ENCODE measurements around the gene INPP5F. TPM values are rescaled to one million over a fixed set of nuclear protein-coding genes. Genes with fewer than 3 reads are reported as not detected.

Gene INPP5F, protein sequence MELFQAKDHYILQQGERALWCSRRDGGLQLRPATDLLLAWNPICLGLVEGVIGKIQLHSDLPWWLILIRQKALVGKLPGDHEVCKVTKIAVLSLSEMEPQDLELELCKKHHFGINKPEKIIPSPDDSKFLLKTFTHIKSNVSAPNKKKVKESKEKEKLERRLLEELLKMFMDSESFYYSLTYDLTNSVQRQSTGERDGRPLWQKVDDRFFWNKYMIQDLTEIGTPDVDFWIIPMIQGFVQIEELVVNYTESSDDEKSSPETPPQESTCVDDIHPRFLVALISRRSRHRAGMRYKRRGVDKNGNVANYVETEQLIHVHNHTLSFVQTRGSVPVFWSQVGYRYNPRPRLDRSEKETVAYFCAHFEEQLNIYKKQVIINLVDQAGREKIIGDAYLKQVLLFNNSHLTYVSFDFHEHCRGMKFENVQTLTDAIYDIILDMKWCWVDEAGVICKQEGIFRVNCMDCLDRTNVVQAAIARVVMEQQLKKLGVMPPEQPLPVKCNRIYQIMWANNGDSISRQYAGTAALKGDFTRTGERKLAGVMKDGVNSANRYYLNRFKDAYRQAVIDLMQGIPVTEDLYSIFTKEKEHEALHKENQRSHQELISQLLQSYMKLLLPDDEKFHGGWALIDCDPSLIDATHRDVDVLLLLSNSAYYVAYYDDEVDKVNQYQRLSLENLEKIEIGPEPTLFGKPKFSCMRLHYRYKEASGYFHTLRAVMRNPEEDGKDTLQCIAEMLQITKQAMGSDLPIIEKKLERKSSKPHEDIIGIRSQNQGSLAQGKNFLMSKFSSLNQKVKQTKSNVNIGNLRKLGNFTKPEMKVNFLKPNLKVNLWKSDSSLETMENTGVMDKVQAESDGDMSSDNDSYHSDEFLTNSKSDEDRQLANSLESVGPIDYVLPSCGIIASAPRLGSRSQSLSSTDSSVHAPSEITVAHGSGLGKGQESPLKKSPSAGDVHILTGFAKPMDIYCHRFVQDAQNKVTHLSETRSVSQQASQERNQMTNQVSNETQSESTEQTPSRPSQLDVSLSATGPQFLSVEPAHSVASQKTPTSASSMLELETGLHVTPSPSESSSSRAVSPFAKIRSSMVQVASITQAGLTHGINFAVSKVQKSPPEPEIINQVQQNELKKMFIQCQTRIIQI
- total RNA-seq (2022) (26.4 and 26.9 TPM in 2 replicates), Bru-seq, nascent RNA (percentile 76 among the genes with signal in this experiment), BruChase-seq, experiment 1, labeled RNA remaining after a 2-hour chase (percentile 80 among the genes with signal in this experiment), BruChase-seq, experiment 2, labeled RNA remaining after a 6-hour chase (percentile 72 among the genes with signal in this experiment)
- long read RNA-seq, full-length matches to known transcripts = 17 of 43 reads
- long read RNA-seq, partial matches to known transcripts = 3 of 43 reads
- long read RNA-seq, other reads (novel, unspliced or antisense) = 23 of 43 reads

DNA sequence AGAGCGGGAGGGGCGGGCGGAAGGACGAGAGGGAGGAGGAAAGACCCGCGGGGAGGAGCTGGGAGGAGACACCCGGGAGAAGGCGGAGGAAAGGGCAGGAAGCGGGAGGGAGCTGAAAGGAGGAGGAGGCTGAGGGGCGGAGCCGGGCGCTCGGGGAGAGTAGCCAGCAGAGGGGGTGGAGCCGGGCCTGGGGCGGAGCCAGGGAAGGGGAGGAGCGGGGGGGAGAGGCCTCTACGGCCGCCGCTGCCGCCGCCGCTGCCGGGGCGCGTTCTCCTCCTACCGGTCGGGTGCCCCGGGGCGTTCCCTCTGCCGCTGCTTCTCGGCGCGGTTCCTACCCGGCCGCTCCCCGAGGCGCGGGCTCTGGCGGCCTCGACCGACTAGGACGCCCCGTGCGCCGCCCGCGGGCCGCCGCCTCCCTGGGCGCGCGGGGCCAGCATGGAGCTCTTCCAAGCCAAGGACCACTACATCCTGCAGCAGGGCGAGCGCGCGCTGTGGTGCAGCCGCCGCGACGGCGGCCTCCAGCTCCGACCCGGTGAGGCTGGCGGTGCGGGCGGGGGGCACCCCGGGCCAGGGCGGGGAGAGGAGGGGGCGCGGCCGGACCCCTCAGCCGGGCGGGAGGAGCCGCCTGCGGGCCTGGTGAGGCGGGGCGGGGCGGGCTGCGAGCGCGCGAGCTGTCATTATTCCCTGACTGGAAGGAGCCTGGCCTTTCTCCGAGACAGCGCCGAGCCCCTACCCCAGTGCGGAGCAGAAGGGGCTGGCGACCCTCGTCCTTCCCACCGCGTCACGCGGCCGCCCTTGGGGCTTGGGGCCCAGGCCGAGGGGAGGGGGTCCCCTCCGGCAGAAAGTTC lies at the start of gene INPP5F:
TSS of gene INPP5F (plus strand) at position 223 of the 848 bp plus-strand sequence. CDS start at position 436, 213 bp downstream.
- Histone ChIP-seq H3K36me3 (ENCODE audit: control insufficient read depth, insufficient read depth, low read length) (no peaks in the 10 kb centered on the region), H3K27me3 (replicated peaks; ENCODE audit: control insufficient read depth, insufficient read depth, low read length) (no peaks in the 10 kb centered on the region), H3K4me3 (ENCODE audit: low read depth, low read length) (peak within 1 kb of the TSS; percentile 82), H3K9me3 (no peaks in the 10 kb centered on the region), H3K4me1 (peaks cover 40% of the 10 kb centered on the region)
- CTCF ChIA-PET = interaction anchor here (0.6 to 2.2 kb wide), 13 partner anchors 9 to 519 kb away, joined by 3 to 20 read pairs (median 5); no protein-coding TSS in a partner anchor
- DNase-seq = peak; percentile 100
- Mint-ChIP-seq H3K4me3 (ENCODE audit: unreplicated experiment) (peak within 1 kb of the TSS; percentile 91), H3K27ac (ENCODE audit: unreplicated experiment) (peak within 1 kb of the TSS; percentile 90), H3K27me3 (ENCODE audit: insufficient read depth, unreplicated experiment) (no peaks in the 10 kb centered on the region), H3K4me1 (ENCODE audit: low read depth, unreplicated experiment) (peaks cover 47% of the 10 kb centered on the region), H3K36me3 (ENCODE audit: insufficient read depth, unreplicated experiment) (peaks cover 6% of the 10 kb centered on the region), H3K9me3 (ENCODE audit: unreplicated experiment) (no peaks in the 10 kb centered on the region)
- BruUV-seq (replicated peaks) = no TSS peak
- TF ChIP-seq, protein P1, sequence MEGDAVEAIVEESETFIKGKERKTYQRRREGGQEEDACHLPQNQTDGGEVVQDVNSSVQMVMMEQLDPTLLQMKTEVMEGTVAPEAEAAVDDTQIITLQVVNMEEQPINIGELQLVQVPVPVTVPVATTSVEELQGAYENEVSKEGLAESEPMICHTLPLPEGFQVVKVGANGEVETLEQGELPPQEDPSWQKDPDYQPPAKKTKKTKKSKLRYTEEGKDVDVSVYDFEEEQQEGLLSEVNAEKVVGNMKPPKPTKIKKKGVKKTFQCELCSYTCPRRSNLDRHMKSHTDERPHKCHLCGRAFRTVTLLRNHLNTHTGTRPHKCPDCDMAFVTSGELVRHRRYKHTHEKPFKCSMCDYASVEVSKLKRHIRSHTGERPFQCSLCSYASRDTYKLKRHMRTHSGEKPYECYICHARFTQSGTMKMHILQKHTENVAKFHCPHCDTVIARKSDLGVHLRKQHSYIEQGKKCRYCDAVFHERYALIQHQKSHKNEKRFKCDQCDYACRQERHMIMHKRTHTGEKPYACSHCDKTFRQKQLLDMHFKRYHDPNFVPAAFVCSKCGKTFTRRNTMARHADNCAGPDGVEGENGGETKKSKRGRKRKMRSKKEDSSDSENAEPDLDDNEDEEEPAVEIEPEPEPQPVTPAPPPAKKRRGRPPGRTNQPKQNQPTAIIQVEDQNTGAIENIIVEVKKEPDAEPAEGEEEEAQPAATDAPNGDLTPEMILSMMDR (IDR thresholded peaks at IDR 0.05; ENCODE audit: insufficient read depth in 1 of 2, low read depth in 1 of 2, low read length in 1 of 2, severe bottlenecking in 1 of 2, unreplicated experiment in 1 of 2) = peak in 1 of 2 experiments; percentile 24
- POLR2A ChIA-PET = interaction anchor here (0.6 to 2.3 kb wide), 29 partner anchors 9 to 519 kb away, joined by 3 to 31 read pairs (median 4); partner anchors contain the start of genes BAG3, MCMBP, SEC23IP and TIAL1
- intact Hi-C loops (cut with micrococcal nuclease; ENCODE audit: unreplicated experiment) = loop anchor here (1.0 to 2.0 kb wide), 3 partner anchors 17 to 75 kb away; partner anchors contain the start of gene BAG3

DNA sequence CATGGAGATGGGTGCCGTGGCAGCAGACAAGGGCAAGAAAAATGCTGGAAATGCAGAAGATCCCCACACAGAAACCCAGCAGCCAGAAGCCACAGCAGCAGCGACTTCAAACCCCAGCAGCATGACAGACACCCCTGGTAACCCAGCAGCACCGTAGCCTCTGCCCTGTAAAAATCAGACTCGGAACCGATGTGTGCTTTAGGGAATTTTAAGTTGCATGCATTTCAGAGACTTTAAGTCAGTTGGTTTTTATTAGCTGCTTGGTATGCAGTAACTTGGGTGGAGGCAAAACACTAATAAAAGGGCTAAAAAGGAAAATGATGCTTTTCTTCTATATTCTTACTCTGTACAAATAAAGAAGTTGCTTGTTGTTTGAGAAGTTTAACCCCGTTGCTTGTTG lies 48.7 kb upstream of the INPP5F start:
- BruUV-seq (replicated peaks) = TSS peak; percentile 59
- Mint-ChIP-seq H3K27me3 (ENCODE audit: insufficient read depth, unreplicated experiment) (no peaks in the 10 kb centered on the region), H3K36me3 (ENCODE audit: insufficient read depth, unreplicated experiment) (peaks cover 36% of the 10 kb centered on the region), H3K27ac (ENCODE audit: unreplicated experiment) (no peak overlapping the region), H3K9me3 (ENCODE audit: unreplicated experiment) (no peaks in the 10 kb centered on the region), H3K4me1 (ENCODE audit: low read depth, unreplicated experiment) (no peaks in the 10 kb centered on the region), H3K4me3 (ENCODE audit: unreplicated experiment) (no peak overlapping the region)
- no peaks in the 10 kb centered on the region for H3K4me1 ChIP-seq
- H3K27me3 ChIP-seq (replicated peaks; ENCODE audit: control insufficient read depth, insufficient read depth, low read length) = no peaks in the 10 kb centered on the region
- DNase-seq = no peak
- TF ChIP-seq, protein P1 (IDR thresholded peaks at IDR 0.05; ENCODE audit: insufficient read depth in 1 of 2, low read depth in 1 of 2, low read length in 1 of 2, severe bottlenecking in 1 of 2, unreplicated experiment in 1 of 2) = no peak
- intact Hi-C loops (cut with micrococcal nuclease; ENCODE audit: unreplicated experiment) = no loop called here
- CTCF ChIA-PET = no interaction called here
- POLR2A ChIA-PET = no interaction called here
- no peak overlapping the region for H3K4me3 ChIP-seq (ENCODE audit: low read depth, low read length)
- no peaks in the 10 kb centered on the region for H3K9me3 ChIP-seq
- H3K36me3 ChIP-seq (ENCODE audit: control insufficient read depth, insufficient read depth, low read length) = no peaks in the 10 kb centered on the region; the same call in none of the 2 replicates
